Upper lobe of right lung (tissue), 1 donor: ENCODE data around the gene ESPNL. TPM values are rescaled to one million over a fixed set of nuclear protein-coding genes. Genes with fewer than 3 reads are reported as not detected.

Experiments used
- ATAC-seq: fragments of 200-7000 bp; cut with Tn5 transposase; one replicate; pipeline ENCODE4 v1.9.1; 2020; ENCODE audit warnings: mild to moderate bottlenecking, moderate library complexity
- DNase-seq: peaks from one replicate; pipeline ENCODE4 v3.0.0-alpha.2; 2020
- H3K27ac ChIP-seq: fragments of 200-600 bp; one replicate; pipeline ENCODE4 v1.8.0; 2022
- H3K27me3 ChIP-seq: fragments of 200-600 bp; one replicate; pipeline ENCODE4 v1.8.0; 2022; ENCODE audit warnings: mild to moderate bottlenecking
- H3K36me3 ChIP-seq: fragments of 200-600 bp; one replicate; pipeline ENCODE4 v1.8.0; 2022
- H3K4me1 ChIP-seq: fragments of 200-600 bp; one replicate; pipeline ENCODE4 v1.8.0; 2022
- H3K4me3 ChIP-seq: fragments of 200-600 bp; one replicate; pipeline ENCODE4 v1.8.0; 2022; ENCODE audit warnings: mild to moderate bottlenecking
- H3K9me3 ChIP-seq: fragments of 200-600 bp; one replicate; pipeline ENCODE4 v1.8.0; 2022
- CTCF ChIP-seq: fragments of 200-600 bp; IDR thresholded peaks from one replicate; pipeline ENCODE4 v1.8.0; 2022; ENCODE audit warnings: antibody characterized with exemption
- intact Hi-C: fragments of 100-400 bp; cut with DNase I; formaldehyde crosslinking; loops from one replicate; pipeline ENCODE4 v1.11.0; 2022
- total RNA-seq: library from RNA; stranded (reverse); fragmentation: NEBNext Ultra II Directional; extraction: Animal tissue kit (Norgen Biotek cat#: 25700); gene quantifications from one replicate; pipeline ENCODE4 v1.2.1, GENCODE V29; 2021
- donor health status: DM: no; HTN: yes; CAD: no; lungs with severe emphysema.

Gene ESPNL
- total RNA-seq, 1 donor from 2014 or later, result 0.35 TPM

GRCh38 chr2:238093181-238094140 lies 6.7 kb upstream of the ESPNL start:
- Histone ChIP-seq H3K27ac (no peak overlapping the region), H3K9me3 (no peaks in the 10 kb centered on the region), H3K27me3 (no peaks in the 10 kb centered on the region), H3K4me3 (no peak overlapping the region), H3K36me3 (no peaks in the 10 kb centered on the region), H3K4me1 (no peaks in the 10 kb centered on the region)
- no peak for TF ChIP-seq CTCF
- intact Hi-C loops, result no loop called here
- DNase-seq (no peak), ATAC-seq (no peak)

- H3K27ac ChIP-seq, result no peak overlapping the region
- H3K36me3 ChIP-seq, result no peaks in the 10 kb centered on the region
- H3K4me3 ChIP-seq, result no peak overlapping the region
- DNase-seq (no peak), ATAC-seq (no peak)
- no peak for TF ChIP-seq CTCF
- H3K27me3 ChIP-seq, result no peaks in the 10 kb centered on the region
- no peaks in the 10 kb centered on the region for H3K9me3 ChIP-seq
- intact Hi-C loops, result no loop called here
- H3K4me1 ChIP-seq, result no peaks in the 10 kb centered on the region
These were observed 5.6 kb upstream of the ESPNL start for GRCh38 chr2:238094438-238095022.

- Histone ChIP-seq H3K9me3 (no peaks in the 10 kb centered on the region), H3K4me3 (no peak overlapping the region), H3K36me3 (no peaks in the 10 kb centered on the region), H3K4me1 (no peaks in the 10 kb centered on the region), H3K27me3 (no peaks in the 10 kb centered on the region), H3K27ac (no peak overlapping the region)
- DNase-seq, result no peak
- TF ChIP-seq CTCF, result no peak
- intact Hi-C loops, result no loop called here
- ATAC-seq, result no peak
These were observed 5.0 kb upstream of the ESPNL start for GRCh38 chr2:238095143-238095542.

GRCh38 chr2:238096311-238097011 lies 3.7 kb upstream of the ESPNL start:
- Histone ChIP-seq H3K4me3 (no peak overlapping the region), H3K9me3 (no peaks in the 10 kb centered on the region), H3K36me3 (no peaks in the 10 kb centered on the region), H3K27ac (no peak overlapping the region), H3K4me1 (no peaks in the 10 kb centered on the region), H3K27me3 (no peaks in the 10 kb centered on the region)
- no peak for TF ChIP-seq CTCF
- intact Hi-C loops, result no loop called here
- DNase-seq (peak; percentile 55), ATAC-seq (no peak)

- no peak overlapping the region for H3K4me3 ChIP-seq
- no peaks in the 10 kb centered on the region for H3K27me3 ChIP-seq
- TF ChIP-seq CTCF, result no peak
- ATAC-seq (no peak), DNase-seq (peak; percentile 59)
- intact Hi-C loops, result no loop called here
- H3K27ac ChIP-seq, result no peak overlapping the region
- H3K9me3 ChIP-seq, result no peaks in the 10 kb centered on the region
- no peaks in the 10 kb centered on the region for H3K36me3 ChIP-seq
- H3K4me1 ChIP-seq, result no peaks in the 10 kb centered on the region
These were observed 2.7 kb upstream of the ESPNL start for GRCh38 chr2:238097201-238097987.
